ENCODE measurements around the gene TNS1.

Gene TNS1

DNA sequence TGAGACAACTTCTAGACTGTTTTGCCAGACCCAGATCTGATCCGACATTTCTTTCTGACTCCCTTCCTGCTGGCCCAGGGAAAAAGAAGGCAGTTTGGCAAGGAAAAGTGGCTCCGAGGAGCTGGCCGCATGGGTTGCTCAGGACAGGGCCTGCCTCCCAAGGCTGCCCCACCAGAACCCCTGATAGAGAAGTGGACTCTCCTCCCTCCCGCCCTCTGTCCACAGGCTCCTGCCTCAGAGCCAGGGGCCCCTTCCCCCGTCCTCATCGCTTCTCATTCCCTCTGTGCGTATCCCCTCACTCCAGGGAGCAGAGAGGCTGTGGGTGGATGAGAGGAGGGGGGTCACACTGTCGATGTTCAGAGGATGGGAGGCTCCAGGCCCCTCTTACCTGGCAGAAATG, 110.2 kb downstream of the TNS1 start:
- no peak for DNase-seq

DNA sequence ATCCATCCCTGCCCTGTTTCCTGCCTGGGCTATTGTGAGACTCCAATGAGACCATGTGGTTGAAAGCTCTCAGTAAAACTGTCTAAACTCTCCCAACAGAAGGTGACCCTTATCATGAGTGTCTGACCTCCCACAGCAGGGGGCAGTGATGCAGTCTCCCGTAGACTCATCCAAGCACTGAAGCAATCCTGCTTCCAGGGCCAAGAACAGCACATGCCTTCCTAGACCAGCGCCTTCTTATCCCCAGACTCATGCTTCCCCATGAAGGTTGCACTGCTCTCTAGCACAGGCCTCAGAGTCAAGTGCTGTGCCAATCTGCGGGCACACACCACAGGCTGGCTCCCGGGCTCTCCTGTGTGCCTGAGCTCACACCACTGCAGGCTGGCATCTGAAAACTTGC, 112.3 kb downstream of the TNS1 start:
- DNase-seq = no peak

DNA sequence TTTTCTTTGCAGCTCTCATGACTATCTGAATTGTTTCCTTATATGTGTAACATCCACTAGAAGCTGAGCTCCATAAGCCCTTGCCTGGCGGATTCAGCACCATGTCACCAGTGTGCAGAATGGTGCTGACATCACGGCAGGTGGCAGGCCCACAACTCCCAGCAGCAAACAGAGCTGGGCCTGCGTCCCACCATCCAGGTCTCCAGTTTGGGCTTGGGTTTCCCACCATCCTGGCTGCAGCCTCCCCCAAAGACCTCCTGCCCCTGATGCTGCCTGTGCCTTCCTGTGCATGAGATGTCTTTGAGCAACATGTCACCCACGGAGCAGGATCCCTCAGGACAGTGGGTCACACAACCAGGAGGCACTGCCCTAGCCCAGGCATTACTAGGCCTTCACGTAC, 113.1 kb downstream of the TNS1 start:
- no peak for DNase-seq

DNA sequence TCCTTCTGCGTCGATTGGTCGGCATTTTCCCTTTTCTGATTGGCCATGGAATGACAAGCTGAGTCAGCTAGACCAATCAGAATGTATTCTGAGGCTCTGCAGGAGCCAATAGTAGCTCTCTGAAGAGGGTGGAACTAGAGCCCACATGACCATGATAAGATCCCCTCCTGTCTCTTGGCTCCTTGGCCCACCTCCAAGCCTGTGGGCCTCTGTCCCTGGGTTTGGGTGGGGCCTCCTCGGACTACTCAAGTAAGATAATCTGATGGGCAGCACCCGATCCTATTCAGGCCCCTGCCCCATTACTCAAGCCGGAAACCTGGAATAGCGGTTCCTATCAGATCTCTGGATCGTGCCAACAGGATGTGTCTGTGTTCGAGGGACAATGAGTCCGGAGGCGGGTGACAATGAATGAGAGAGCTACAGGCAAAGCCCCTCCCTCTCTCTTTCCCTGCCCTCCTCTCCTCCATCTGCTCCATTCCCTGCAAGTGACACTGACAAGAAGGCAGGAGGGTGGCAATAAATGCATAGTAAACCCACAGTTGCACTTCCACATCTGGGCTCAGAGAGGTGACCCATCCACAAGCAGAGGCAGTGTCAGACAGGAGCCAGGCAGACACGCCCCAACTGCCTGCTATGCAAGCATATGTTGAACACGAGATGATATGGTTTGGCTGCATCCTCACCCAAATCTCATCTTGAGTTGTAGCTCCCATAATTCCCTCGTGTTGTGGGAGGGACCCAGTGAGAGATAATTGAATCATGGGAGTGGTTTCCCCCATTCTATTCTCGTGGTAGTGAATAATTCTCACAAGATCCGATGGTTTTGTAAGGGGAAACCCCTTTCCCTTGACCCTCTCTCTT, 114.7 kb downstream of the TNS1 start:
- no peak for DNase-seq

DNA sequence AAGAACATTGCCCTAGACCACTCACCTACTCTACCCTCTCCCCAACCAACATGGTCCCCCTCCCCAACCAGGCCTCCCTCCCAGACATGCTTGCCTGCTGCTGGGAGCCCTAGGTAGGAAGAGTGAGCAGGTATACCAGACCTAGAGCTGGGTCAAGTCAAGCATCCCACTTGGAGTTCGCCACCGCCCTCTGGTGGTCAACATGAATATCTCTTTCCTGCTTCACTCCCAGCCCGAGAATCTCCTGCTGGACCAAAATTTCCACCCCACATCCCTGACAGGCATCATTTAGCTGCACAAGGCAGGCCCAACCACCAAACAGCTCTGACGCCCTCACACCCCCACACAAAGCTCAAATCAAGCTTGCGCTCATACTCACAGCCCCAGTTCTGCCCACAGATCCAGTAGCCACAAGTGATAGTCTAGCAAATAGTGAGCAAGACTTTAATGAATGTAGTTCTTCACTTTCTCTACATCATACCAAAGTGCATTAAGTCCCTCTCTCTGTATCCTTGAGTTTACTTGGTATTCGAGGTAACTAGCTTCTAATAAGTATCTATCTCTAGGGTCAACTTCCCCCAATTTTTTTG, 116.0 kb downstream of the TNS1 start:
- peak; percentile 63 to 69 for DNase-seq

DNA sequence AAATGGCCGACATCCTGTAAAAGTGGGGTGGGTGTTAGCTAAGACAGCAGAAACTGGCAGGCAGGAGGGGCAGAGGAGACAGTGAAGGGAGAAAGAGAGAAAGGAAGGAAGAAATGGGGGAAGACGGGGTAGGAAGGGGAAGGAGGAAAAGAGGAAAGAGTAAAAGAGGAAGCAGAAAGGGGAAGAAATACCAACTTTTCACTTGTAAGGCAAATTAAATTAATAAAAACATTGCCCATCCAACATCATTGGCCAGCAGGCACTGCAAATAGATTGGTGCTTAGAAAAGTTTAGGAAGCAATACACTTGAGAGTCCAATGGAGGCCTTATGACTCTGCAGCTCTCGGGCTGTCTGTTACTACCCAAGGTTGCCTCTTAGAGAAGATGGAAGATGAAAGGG, 116.7 kb downstream of the TNS1 start:
- DNase-seq = no peak

DNA sequence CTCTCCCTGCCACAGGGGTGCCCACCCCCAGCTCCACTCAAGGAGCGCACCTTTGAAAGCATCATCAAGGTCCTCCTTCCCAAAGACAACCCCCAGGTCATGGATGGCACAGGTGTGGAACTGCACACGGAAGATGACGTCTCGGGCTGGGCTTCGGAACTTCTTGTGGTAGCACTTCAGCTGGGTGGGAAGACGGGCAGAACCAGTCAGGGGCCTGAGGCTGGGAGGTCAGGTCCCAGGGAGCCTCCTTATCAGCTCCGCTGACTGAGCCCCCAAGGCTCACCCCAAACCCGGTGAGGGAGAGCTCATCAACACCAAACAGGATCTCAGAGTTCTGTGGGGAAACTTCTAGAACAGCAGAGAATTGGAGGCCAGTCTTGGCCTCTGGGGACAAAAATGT, 117.8 kb downstream of the TNS1 start:
- DNase-seq = no peak

DNA sequence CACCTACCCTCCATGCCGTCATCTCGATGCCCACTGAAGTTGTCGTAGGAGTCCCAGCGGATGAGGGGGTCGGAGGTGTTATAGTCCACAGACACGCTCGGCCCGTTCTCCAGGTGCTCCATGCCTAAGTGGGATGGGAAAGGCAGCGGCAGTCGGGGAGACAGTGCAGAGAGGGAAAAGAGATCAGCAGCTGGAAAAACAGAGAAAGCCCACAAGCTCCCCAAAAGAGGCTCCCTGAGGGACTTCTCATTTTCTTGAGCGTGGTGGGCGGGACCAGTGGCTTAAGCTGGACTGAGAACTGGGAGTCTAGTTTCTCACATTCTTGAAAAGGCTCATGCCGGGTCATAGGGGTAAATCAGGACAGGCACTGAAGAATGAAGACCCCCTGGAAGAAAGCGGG, 121.9 kb downstream of the TNS1 start:
- DNase-seq = no peak

DNA sequence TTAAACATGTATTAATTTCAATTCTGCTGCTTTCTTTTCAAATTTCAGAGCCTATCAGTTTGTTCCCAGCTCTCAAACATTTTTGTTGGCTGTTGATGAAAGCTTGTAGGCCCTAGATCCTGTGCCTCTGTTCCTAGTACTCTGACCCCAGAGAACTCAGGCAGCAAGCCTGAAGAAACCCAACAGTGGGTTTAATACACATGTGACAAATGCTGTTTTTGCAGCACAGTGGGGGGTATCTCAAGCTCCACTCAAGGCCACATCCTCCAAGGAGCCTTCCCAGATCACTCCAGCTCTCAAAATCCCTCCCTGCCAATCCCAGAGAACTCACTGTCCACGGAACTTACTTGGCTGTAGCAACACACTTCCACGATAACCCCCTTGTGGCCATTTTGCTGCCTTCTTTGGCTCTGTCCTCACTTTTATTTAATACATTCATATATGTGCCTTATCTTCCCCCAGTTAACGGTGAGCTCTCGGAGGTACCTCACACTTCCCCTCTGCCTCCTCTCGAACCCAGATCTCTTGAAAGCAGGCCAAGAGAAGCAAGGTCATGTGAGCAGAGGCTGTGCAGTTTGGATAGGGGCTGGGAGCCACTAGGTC, 122.4 kb downstream of the TNS1 start:
- no peak for DNase-seq

DNA sequence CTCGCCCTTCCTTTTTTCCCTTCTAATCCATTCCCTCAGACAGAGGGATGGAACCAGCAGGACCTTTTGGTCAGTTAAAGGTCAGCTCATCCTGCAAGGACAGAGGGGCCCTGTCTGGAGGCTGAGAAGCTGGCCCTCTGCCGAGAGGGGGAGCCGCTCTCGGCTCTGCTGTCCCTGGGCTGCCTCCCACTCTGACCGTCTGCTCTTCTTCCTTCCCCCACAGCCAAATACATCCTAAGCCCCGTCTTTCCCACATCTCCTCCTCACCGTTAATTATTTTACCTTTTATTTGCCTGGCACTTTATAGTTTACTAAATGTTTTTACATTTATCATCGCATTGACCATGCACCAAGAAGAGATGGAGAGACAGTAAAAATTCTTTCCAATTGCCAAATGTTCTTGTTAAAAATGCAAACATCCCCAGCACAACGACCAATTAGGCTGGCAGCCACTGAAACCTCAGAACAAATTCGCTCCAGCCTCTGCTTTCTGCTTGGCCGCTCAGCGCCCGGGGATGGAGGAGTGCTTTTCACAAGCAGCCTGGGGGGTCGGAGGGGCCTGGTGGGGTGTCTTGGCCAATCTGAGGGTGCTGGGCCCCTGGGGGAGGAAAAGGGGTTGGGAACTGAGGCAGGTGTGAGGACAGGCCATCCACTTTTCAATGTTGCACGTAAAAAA, 123.7 kb downstream of the TNS1 start:
- DNase-seq = no peak

DNA sequence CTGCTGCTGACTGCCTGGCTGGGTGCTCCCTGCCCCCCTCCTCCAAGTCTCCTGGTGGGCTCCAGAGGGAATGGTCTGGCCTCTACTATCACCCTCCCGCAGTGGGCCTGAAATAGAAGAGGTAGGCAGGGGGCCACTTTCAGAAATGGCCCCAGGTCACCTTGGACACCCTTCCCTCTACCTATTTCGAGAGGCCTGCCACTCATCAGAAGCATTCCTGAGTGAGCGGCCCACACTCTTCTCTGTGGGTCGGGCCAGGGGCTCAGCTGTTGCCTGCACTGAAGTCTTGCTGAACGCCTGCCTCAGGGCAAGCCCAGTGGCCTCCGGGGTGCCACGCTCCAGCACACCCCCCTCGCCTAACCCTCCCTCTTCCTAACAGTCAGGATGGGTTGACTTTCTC, 124.9 kb downstream of the TNS1 start:
- no peak for DNase-seq

DNA sequence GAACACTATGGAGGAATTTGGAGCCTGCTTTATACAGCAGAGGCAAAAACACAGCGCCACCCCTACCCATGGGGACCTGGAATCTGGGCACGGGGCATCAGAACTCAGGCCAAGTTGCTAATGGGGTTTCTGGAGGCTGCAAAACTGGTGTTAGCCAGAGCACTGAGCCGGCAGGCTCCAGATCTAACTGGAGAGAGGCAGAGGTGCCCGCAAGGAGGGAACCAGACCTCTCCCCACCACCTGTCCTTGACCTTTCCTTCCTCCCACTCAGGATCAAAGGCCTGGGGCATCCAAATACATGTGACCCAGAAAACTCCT, 126.6 kb downstream of the TNS1 start:
- no peak for DNase-seq

DNA sequence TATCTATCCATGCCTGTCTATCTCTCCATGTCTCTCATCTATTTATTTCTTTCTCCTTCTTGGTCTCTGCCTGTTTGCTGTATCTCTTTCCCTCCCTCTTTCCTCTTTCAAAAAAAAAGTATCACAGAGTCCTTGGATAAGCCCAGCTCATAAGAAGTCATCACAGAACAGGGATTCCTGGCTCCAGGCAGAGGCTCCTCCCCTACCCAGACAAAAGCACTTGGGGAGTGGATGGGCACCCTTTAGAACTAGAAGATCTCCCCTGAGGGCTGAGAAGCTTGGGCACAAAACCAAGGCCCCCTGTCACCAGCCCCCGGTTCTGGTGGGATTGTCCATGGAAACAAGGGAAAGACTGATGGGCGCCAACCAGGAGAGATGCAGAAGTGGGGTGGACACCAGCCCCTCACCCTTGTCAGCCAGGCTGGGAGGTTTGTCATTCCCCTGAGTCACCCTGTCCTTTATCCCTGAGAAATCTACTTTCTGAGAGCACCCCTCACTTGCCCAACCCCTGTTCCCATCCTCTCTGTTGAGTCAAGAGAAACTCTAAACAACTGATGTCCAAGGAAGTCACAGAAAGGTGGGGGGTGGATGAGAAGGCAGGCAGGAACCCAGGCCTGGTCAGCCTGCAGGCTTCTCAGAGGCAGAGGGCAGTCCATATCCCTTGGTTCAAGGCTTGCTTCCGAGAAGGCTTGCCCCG, 127.1 kb downstream of the TNS1 start:
- no peak for DNase-seq

DNA sequence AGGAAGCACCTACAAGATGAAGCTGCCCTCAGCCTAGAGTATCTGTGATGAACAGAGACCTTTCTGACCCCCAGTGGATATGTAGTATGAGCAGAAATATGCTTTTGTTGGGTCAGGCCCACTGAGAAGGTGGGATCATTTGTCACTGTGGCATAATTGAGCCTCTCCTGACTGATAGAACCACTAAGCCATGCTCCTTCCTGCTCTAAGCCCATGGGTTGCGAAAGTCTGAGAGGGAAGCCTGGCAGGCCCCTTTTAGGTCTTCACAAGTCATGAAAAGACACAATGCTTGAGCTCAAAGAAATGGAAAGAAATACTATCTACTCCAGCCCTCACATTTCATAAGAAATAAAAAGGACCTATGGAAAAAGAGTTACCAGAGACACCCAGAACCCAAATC, 127.7 kb downstream of the TNS1 start:
- no peak for DNase-seq

DNA sequence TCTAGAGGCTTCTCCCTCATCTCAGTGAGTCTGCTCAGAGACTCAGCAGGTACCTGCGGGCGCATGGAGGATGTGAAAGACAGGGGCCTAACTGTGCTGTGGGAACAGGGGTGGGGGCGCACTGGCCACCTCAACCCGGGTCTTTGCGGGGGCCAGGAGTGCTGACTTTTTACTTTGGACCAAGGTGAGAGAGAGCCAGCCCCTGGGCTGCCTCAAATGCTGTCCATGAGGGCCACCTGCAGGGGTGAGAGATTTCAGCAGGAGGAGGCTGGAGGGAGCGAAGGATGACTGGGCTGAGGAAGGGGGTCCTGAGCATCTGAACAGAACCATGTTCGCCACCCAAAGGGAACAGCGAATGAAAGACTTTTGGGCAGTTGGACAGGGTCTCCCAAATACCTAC, 129.4 kb downstream of the TNS1 start:
- no peak for DNase-seq

DNA sequence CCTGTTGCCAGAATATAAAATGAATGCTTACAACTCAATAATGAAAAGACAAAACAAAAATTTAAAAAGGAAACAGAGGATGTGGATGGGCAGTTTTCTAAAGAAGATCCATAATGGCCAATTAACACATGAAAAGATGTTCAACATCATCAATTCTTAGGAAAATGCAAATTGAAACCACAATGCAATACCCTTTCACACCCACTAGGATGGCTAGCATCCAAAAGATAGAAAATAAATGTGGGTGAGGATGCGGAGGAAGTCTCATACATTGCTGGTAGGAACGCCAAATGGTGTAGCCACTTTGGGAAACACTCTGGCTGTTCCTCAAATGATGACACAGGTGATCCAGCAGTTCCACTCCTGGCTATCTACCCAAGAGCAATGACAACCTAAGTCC, 130.5 kb downstream of the TNS1 start:
- DNase-seq = no peak

DNA sequence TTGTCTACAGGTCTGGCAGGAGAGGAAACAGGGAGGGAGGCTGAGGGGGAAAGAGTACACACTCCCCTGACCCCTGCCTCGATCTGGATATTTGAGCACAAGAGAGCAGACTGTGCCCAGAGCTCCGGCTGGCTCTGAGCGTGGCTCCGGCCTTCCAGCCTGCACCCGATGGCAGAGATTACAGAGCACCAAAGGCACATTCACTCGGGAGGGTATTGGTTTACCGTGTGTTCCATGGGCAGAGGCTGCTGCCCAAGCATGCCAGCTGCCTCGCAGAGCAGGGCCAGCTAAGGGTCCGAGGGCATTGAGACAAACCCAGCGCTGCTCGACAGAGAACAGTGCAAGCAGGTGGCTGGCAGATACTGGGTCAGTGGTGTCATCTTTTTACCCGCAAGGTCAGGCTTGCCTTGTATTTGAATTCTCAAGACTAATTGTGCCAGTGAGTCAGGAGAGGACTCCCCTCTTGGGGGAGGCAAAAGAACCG, 132.2 kb downstream of the TNS1 start:
- no peak for DNase-seq

DNA sequence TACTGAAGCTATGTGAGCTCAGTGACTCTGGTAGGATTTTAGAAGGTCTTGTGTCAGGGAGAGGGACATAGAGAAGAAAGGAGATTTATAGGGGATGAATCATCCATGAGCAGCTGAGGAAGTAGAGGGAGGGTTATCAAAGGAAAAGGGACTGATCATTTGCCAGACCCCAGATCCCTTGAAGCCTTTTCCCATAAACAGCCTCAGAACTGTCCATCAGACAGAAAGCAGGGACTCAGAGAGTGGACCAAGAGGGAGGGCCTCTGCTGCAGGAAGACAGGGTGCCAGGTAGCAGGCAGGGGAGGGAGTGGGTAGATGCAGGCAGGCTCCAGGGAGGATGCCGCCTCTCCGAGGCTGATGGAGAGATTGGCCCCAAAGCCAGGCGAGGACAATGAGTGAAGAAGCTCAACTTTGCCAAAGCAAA, 133.9 kb downstream of the TNS1 start:
- no peak for DNase-seq

DNA sequence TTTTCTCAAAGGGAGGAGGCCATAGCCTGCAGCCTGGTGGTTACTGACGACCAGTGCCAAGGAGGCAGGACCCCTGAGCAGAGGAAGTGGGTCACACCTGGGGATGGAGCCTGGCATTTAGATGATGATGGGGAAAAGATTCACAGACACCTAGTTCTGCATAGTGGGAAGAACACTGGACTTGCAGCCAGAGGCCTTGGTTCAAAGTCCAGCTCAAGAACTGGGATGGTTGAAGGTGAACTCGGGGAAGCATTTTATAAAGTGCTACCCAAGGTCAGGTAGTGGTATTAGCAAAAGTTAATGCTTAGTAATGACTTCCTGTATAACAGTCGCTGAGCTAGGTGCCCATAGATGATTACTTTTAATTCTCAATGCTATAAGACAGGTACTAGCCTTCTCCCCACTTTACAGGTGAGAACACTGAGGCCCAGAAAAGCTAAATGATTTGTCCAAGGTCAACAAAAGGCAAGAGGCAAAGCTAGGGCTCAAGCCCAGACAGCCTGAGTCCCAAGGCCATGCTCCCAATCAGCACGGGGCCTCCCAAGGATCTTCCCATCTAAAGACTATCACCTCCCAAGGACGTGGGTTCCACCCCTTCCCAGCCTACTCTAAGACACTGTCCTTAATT, 134.4 kb downstream of the TNS1 start:
- no peak for DNase-seq

DNA sequence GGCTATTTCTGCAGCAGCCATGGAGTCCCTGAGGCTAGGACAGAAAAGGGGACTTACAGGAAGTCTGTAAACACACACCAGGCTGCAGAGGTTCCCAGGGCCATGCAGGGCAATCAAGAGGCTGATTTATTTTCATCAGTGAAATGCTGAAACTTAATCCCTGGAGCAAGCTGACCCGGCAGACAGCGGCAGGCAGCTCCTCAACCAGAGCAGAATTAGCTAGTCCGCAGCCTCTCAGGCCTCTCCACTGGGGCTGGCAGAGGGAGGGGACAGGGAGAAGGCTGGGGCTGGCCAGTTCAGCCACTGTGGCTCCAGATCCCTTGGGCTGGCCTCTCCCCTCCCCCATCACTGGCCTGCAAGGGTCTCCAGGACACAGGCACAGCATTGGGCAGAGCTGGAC, 136.3 kb downstream of the TNS1 start:
- DNase-seq = no peak

DNA sequence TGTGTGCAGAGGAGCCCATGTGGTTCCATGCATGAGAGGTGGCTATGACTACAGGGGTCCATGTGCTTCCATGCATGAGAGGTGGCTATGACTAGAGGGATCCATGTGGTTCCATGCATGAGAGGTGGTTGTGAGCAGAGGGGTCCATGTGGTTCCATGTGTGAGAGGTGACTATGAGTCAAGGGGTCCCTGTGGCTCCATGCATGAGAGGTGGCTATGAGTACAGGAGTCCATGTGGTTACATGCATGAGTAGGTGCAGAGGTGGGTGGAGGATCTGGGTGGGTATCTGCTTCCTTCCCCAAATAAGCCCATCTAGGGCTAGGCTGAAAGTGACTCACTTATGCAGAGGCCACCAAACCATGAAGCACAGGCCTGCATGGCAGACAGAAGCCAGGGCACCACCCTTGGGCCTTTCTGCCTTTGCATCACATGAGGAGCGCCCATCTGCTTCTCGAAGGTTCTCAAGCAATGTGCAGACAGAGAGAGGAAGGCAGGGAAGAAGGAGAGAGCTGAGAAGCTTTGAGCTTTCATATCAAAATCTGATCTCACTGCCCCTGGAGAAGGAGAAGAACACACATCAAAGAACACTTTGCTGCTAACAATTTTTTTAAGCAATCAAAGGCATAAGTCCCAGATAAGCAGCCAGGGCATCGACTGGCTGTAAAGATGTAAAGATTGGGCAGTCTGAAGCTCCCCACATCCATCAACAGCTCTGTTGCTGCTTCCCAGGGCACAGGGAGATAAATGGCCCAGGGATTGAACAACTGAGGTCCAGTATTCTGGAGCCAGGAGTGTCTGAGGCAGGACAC, 137.6 kb downstream of the TNS1 start:
- DNase-seq = no peak

DNA sequence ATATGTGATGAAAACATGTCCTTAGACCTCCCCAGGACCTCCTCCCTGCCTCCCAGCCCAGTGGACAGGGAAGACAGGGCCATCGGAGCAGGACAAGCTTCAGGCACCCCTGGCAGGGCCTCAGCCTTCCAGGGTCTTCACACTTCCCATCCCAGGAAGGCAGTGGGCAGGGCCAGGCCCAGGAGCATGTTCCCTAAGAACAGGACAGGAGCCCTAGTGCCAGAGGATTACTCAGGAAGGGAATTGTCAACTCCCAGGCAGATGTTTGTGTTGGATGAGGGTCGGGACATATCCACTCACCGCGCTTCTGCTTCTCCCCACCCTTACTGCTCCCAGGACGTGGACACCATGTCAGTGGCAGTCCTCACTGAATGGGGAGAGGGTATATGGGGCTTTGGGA, 138.9 kb downstream of the TNS1 start:
- no peak for DNase-seq
